Spleen (tissue), 11 donors: ENCODE measurements around the gene VSIG10L2. TPM values are rescaled to one million over a fixed set of nuclear protein-coding genes. Genes with fewer than 3 reads are reported as not detected.

ENCODE experiments used
- DNase-seq: peaks from one replicate; pipeline ENCODE4 v3.0.0-alpha.2; 2020
- H3K27ac ChIP-seq, 8 donors: fragments of 200-600 bp; sonication (generic) in 7 of 8; 1 replicate in 4 of 8; 2 replicates in 4 of 8; pipeline versions ENCODE4 v1.5.0 to v1.8.0; 2016 to 2021; ENCODE audit warnings: inconsistent platforms in 4 of 8, mild to moderate bottlenecking in 4 of 8, moderate library complexity in 1 of 8
- H3K27me3 ChIP-seq, 7 donors: fragments of 200-600 bp; sonication (generic) in 6 of 7; replicated peaks in 1 of 7; 1 replicate in 4 of 7; 2 replicates in 3 of 7; pipeline versions ENCODE4 v1.5.0 to v1.8.0; 2016 to 2021; ENCODE audit warnings: inconsistent platforms in 3 of 7, mild to moderate bottlenecking in 1 of 7
- H3K36me3 ChIP-seq, 6 donors: fragments of 200-600 bp; sonication (generic) in 5 of 6; 1 replicate in 4 of 6; 2 replicates in 2 of 6; pipeline versions ENCODE4 v1.5.0 to v1.8.0; 2016 to 2021; ENCODE audit warnings: inconsistent platforms in 2 of 6
- H3K4me1 ChIP-seq, 6 donors: fragments of 200-600 bp; sonication (generic) in 5 of 6; 1 replicate in 3 of 6; 2 replicates in 3 of 6; pipeline versions ENCODE4 v1.5.0 to v1.8.0; 2016 to 2021; ENCODE audit warnings: inconsistent platforms in 3 of 6
- H3K4me3 ChIP-seq, 8 donors: fragments of 200-600 bp; sonication (generic) in 7 of 8; 1 replicate in 4 of 8; 2 replicates in 4 of 8; pipeline versions ENCODE4 v1.5.0 to v1.8.0; 2016 to 2021; ENCODE audit warnings: inconsistent platforms in 4 of 8, mild to moderate bottlenecking in 4 of 8, moderate library complexity in 2 of 8
- H3K9me3 ChIP-seq, 8 donors: fragments of 200-600 bp; sonication (generic) in 7 of 8; 1 replicate in 4 of 8; 2 replicates in 4 of 8; pipeline versions ENCODE4 v1.5.0 to v1.8.0; 2016 to 2021; ENCODE audit warnings: inconsistent platforms in 4 of 8
- POLR2A ChIP-seq, 3 donors: fragments of 450-650 bp; IDR thresholded peaks; one replicate each; pipeline ENCODE4 v1.5.1; 2017; ENCODE audit warnings: antibody characterized with exemption in 3 of 3, mild to moderate bottlenecking in 1 of 3
- POLR2AphosphoS5 ChIP-seq, 3 donors: sonication (generic); formaldehyde crosslinking; IDR thresholded peaks; one replicate each; pipeline ENCODE4 v1.5.1; 2017; ENCODE audit warnings: antibody characterized with exemption in 3 of 3
- WGBS, 5 donors: extraction: QIAGEN DNeasy Blood & Tissue Kit in 3 of 5; methylation state at CpG; one replicate each; pipeline versions ENCODE4 v1.1.5 to v1.1.7; 2013 to 2018; 5-methylcytosine and 5-hydroxymethylcytosine counted together
- intact Hi-C: fragments of 100-400 bp; cut with DNase I; formaldehyde crosslinking; loops from one replicate; pipeline ENCODE4 v1.15.0; 2023; ENCODE audit warnings: low total_unique reads
- polyA plus RNA-seq, 3 donors: library from polyadenylated mRNA; stranded (reverse); fragments of 200-250 nt; gene quantifications; one replicate each; pipeline ENCODE4 v1.2.1, GENCODE V29; 2013
- total RNA-seq, 7 donors: library from RNA; depleted of rRNA in 3 of 7; stranded (reverse); fragments of >200 nt in 3 of 7; fragmentation: NEBNext Ultra II Directional in 4 of 7; extraction: Animal tissue kit (Norgen Biotek cat#: 25700) in 4 of 7; gene quantifications; one replicate each; pipeline versions ENCODE4 v1.1.0 to v1.2.1, GENCODE V29; 2016 to 2021
- TF ChIP-seq, protein P1 (sequence below), 11 experiments: fragments of 200-600 bp in 7 of 11; fragments of 450-650 bp in 4 of 11; sonication (generic) in 4 of 11; IDR thresholded peaks in 8 of 11; conservative IDR thresholded peaks in 3 of 11; 1 replicate in 7 of 11; 2 replicates in 4 of 11; pipeline versions ENCODE4 v1.4.0 to v1.8.0; 2016 to 2021; ENCODE audit warnings: antibody characterized with exemption in 11 of 11, inconsistent platforms in 4 of 11, mild to moderate bottlenecking in 1 of 11
- donor health status: healthy with polysubstance abuse.
- donor health status: DM: no; HTN: no; CAD: no; lungs with moderate emphysema.
- donor health status: DM: no; HTN: no; CAD: no.
- donor health status: Bipolar disorder and iron deficiency.
- donor health status: healthy.
- donor health status: DM: no; HTN: no; CAD: no.
- donor health status: DM: yes; HTN: yes; CAD: no.

Gene VSIG10L2
- total and polyA plus RNA-seq, 10 donors = 1.2 to 7.1 (median 3.1) TPM; not detected in 1

DNA sequence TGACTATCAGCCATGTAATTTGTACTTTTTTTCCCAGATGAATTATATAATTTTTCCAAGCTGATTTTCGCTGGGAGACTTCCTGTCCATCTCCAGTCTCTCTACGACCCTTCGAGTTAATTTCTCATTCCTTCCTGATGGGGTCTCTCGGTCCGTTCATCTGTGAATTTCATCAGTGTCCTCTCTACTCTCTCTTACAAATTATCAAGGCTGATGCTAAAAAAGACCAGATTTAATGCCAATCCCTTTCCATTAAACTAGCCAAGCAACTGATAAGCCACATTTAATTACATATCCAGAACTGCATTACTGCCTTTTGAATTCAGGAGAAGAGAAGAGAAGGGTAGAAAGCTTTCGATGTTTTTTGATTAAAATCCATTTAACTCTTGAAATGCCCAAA is 25.8 kb downstream of the VSIG10L2 start:
- H3K27ac ChIP-seq = no peak overlapping the region
- H3K4me1 ChIP-seq = no peaks in the 10 kb centered on the region
- no peaks in the 10 kb centered on the region for H3K9me3 ChIP-seq
- no peak overlapping the region for H3K4me3 ChIP-seq
- H3K36me3 ChIP-seq = no peaks in the 10 kb centered on the region
- 63 to 77% (median 72%) methylated on average over 6 of the region's 6 CpGs for WGBS, 5 donors
- TF ChIP-seq POLR2A (IDR thresholded peaks at IDR 0.05) (no peak), POLR2AphosphoS5 (IDR thresholded peaks at IDR 0.05) (no peak)
- TF ChIP-seq, protein P1, sequence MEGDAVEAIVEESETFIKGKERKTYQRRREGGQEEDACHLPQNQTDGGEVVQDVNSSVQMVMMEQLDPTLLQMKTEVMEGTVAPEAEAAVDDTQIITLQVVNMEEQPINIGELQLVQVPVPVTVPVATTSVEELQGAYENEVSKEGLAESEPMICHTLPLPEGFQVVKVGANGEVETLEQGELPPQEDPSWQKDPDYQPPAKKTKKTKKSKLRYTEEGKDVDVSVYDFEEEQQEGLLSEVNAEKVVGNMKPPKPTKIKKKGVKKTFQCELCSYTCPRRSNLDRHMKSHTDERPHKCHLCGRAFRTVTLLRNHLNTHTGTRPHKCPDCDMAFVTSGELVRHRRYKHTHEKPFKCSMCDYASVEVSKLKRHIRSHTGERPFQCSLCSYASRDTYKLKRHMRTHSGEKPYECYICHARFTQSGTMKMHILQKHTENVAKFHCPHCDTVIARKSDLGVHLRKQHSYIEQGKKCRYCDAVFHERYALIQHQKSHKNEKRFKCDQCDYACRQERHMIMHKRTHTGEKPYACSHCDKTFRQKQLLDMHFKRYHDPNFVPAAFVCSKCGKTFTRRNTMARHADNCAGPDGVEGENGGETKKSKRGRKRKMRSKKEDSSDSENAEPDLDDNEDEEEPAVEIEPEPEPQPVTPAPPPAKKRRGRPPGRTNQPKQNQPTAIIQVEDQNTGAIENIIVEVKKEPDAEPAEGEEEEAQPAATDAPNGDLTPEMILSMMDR (IDR thresholded peaks at IDR 0.05 in 8 of 11, conservative IDR thresholded peaks at IDR 0.05 in 3 of 11) = no peak
- H3K27me3 ChIP-seq = peaks cover 0 to 6% (median 0%) of the 10 kb centered on the region in 7 donors
- intact Hi-C loops = no loop called here
- no peak for DNase-seq

DNA sequence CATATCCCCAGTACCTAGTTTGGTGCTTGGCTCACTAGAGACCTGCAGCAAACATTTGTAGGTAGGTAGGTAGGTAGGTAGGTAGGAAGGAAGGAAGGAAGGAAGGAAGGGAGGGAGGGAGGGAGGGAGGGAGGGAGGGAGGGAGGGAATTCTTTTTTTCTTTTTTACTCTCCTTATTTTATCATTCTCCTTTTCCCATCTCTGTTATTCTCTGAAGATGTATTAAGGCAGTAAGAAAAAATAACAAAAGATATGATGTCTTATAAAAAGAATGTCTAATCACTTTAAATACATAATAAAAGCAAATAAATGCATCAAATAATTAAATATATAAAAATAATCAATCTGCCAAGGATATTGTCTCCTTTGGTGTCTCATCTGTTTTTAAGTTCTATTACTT is 28.4 kb downstream of the VSIG10L2 start:
- intact Hi-C loops = no loop called here
- no peaks in the 10 kb centered on the region for H3K4me1 ChIP-seq
- H3K27me3 ChIP-seq = peaks cover 0 to 6% (median 0%) of the 10 kb centered on the region in 7 donors
- TF ChIP-seq POLR2A (IDR thresholded peaks at IDR 0.05) (no peak), POLR2AphosphoS5 (IDR thresholded peaks at IDR 0.05) (no peak)
- TF ChIP-seq, protein P1 (IDR thresholded peaks at IDR 0.05 in 8 of 11, conservative IDR thresholded peaks at IDR 0.05 in 3 of 11) = no peak
- H3K36me3 ChIP-seq = no peaks in the 10 kb centered on the region
- no peaks in the 10 kb centered on the region for H3K9me3 ChIP-seq
- no peak overlapping the region for H3K27ac ChIP-seq
- DNase-seq = no peak
- no peak overlapping the region for H3K4me3 ChIP-seq

DNA sequence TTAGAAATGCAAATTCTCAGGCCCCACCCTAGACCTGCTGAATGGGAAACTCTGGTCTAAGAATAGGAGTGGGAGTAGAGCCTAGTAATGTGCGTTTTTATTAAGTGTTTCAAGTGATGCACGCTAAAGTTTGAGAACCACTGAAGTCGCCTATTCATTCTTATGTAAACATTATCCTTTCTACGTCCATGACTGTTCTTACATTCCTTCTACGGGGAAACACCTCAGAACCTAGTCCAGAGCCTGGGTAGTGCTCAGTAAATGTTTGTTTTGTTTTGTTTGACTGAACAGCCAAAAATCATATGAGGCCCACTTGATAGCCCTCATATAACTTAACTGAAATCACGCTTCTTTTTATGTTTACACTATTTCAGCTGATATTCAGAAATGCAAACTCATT is 29.8 kb downstream of the VSIG10L2 start:
- intact Hi-C loops = no loop called here
- Histone ChIP-seq H3K27ac (no peak overlapping the region), H3K4me1 (no peaks in the 10 kb centered on the region), H3K27me3 (peaks cover 0 to 6% (median 0%) of the 10 kb centered on the region in 7 donors), H3K36me3 (no peaks in the 10 kb centered on the region), H3K4me3 (no peak overlapping the region), H3K9me3 (no peaks in the 10 kb centered on the region)
- DNase-seq = no peak
- TF ChIP-seq POLR2AphosphoS5 (IDR thresholded peaks at IDR 0.05) (no peak), POLR2A (IDR thresholded peaks at IDR 0.05) (no peak)
- TF ChIP-seq, protein P1 (IDR thresholded peaks at IDR 0.05 in 8 of 11, conservative IDR thresholded peaks at IDR 0.05 in 3 of 11) = no peak
- WGBS, 5 donors = 90 to 94% (median 92%) methylated on average over 6 of the region's 6 CpGs

DNA sequence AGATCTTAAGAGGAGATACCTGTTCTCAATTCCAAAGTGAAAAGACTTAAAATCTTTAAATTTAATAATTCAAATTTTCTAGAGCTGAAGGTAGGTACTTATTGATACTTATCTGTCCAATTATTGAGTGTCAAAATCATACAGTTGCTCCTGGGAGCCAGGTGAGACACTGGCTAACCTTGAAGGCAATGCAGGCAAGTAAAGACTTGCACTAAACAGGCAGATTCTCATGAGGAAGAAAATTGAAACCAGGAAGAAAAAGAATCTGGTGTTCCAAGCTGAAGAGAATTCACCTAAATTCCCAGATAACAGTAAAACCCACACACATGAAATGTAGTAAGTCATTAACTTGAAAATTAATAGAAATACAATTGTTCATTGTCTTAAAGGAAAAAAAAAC is 30.3 kb downstream of the VSIG10L2 start:
- no peak overlapping the region for H3K4me3 ChIP-seq
- H3K27me3 ChIP-seq = peaks cover 0 to 6% (median 0%) of the 10 kb centered on the region in 7 donors
- no peaks in the 10 kb centered on the region for H3K9me3 ChIP-seq
- no peaks in the 10 kb centered on the region for H3K36me3 ChIP-seq
- no peak for DNase-seq
- intact Hi-C loops = no loop called here
- no peak overlapping the region for H3K27ac ChIP-seq
- TF ChIP-seq, protein P1 (IDR thresholded peaks at IDR 0.05 in 8 of 11, conservative IDR thresholded peaks at IDR 0.05 in 3 of 11) = no peak
- TF ChIP-seq POLR2AphosphoS5 (IDR thresholded peaks at IDR 0.05) = no peak
- no peak for TF ChIP-seq POLR2A (IDR thresholded peaks at IDR 0.05)
- H3K4me1 ChIP-seq = no peaks in the 10 kb centered on the region
